Gastroesophageal sphincter (tissue), 3 donors: Measurements from ENCODE around the gene SPAG17.

Experiments used
- CTCF ChIP-seq, 4 experiments: fragments of 200-600 bp in 2 of 4; fragments of 450-650 bp in 2 of 4; sonication (generic) in 1 of 4; IDR thresholded peaks; one replicate each; pipeline ENCODE4 v1.5.1; 2017 to 2019; ENCODE audit warnings: antibody characterized with exemption in 4 of 4, mild to moderate bottlenecking in 2 of 4, moderate library complexity in 2 of 4
- EP300 ChIP-seq: sonication (generic); formaldehyde crosslinking; IDR thresholded peaks from one replicate; pipeline ENCODE4 v1.6.1; 2017; ENCODE audit warnings: antibody characterized with exemption, mild to moderate bottlenecking
- POLR2A ChIP-seq, 2 donors: fragments of 450-650 bp; IDR thresholded peaks; one replicate each; pipeline ENCODE4 v1.6.1; 2017; ENCODE audit warnings: antibody characterized with exemption in 2 of 2, mild to moderate bottlenecking in 2 of 2, moderate library complexity in 1 of 2
- POLR2AphosphoS5 ChIP-seq: sonication (generic); formaldehyde crosslinking; IDR thresholded peaks from one replicate; pipeline ENCODE4 v1.6.1; 2017; ENCODE audit warnings: antibody characterized with exemption

- TF ChIP-seq CTCF (IDR thresholded peaks at IDR 0.05): no peak
- no peak for TF ChIP-seq EP300
- no peak for TF ChIP-seq POLR2A (IDR thresholded peaks at IDR 0.05)
- TF ChIP-seq POLR2AphosphoS5: no peak
Observed at GRCh38 chr1:118214866-118215265, 29.8 kb upstream of the SPAG17 start.
